Stromal cell of bone marrow (primary cell): Measurements from ENCODE around the gene FAM114A1.
"Not testable (repeated sequence)": the region's sequence is repeated elsewhere in the genome, so short reads cannot be mapped to it uniquely, and the experiment has no call there.

Experiments used
- DNase-seq: peaks from one replicate; pipeline ENCODE4 v3.0.0-alpha.2; 2012; ENCODE audit warnings: low read depth

FAM114A1 gene

DNA sequence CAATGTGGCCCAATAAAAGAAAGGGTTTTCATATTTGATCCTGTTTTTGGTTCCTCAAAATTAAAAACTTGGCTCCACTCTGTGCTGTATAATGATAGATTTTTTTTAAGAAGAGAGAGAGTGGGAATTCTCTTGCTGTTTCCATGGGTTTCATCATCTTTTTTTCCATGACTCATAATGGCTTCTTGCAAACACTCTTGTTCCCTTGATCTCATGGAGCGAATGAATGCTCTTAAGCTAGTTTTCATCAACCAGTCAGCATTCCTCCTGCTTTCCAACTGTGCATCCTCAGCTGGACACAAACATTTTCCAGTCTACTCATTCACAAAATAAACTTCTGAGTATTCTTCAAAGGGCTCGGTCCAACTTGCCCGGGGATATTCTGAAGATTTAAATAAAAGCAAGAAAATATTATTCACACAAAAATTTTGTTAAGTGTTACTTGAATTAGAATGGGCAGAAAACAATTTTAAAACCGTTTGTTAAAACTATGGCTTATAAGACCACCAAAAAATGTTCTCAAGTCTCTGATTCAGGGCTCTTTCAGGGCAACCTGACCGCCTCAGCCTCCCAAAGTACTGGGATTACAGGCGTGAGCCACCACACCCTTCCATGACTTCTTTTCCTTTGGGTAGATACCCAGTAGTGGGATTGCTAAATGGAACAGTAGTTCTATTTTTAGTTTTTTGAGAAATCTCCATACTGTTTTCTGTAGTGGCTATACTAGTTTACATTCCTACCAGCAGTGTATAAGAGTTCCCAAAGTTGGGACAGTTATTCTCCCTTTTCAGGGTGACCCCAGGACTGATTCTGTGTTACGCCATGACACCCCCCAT, 99.9 kb downstream of the FAM114A1 start:
- peak; percentile 98 for DNase-seq

DNA sequence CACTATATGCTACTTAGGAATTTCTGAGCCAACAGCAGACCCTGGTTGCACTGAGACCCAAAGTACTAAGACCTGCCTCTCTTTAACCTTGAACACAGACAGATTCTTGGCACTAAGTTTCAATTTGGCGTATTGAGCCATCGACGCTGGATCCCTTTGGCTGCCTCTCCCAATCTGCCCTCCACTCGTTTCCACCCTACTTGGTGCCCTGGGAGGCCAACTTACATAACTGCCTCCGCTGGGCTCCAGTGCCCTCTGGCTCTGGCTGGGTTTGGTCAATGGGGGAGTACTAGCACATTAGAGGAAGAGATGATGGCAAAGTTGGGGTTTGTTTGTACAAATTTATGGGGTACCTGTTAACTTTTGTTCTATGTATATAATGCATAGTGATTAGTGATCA, 101.1 kb downstream of the FAM114A1 start:
- no peak for DNase-seq

DNA sequence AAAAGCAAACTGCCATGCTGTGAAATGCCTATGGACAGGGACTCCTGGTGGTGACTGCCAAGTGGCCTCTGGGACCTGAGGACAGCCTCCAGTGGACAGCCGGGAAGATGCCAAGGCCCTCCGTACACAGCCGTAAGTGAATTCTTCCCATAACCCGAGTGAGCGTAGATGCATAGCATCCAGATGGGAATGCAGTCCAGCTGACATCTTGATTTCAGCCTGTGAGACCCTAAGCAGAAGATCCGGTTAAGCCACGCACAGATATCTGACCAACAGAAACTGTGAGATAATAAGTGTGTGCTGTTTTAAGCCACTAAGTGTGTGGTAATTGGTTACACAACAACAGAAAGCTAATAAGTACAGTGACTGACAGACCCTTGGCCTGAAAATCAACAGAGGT, 108.7 kb downstream of the FAM114A1 start:
- DNase-seq, result no peak

DNA sequence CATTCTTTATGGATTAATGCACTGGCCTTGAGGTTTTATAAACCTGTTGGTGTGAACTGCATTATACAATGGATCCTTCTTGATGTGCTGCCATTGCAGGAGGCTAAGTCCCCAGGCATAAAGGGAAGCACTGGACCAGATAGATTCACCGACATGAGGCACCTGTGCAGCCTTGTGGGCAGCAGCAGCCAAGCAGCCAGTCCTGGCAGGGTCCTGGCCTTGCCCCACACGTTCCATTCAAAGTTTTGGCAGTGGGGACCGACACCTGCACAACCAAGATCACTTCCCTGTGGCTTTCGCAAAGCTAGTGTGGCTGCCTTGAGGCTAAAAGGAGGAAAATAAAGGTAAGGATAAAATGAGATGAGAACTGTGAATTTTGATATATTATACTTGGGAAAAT, 111.5 kb downstream of the FAM114A1 start:
- no peak for DNase-seq

DNA sequence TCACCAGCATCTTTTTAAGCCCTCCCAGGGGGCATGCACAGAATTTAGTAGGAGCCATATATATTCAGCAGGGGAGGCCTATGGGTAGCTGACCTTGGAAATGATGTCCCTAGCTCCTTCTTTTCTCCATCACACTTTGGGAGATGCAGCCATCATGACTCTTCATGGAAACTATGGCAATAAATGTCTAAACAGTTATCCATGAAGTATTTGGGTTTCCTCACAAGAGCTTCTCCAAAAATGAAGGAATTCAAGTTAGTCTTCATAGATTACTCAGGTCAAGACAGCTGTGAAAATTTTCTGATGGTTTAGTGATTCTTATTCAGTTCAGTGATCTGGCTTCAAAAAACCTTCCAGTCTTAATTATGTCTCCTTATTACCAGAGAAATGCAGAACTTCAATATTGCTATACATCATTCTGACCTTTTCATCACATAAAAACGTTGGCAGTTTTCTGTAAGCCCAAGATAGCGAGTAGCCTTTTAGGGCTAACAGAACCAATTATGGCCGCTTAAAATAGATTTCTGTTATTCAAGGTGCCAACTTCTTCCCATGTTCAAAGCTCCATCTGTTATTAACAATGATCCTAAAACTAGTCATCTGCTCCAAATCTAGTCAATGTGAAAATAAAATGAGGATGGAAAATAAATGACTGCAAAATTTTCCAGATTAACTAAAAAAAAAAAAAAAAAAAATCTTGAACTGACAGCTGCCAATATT, 112.1 kb downstream of the FAM114A1 start:
- DNase-seq, result no peak

DNA sequence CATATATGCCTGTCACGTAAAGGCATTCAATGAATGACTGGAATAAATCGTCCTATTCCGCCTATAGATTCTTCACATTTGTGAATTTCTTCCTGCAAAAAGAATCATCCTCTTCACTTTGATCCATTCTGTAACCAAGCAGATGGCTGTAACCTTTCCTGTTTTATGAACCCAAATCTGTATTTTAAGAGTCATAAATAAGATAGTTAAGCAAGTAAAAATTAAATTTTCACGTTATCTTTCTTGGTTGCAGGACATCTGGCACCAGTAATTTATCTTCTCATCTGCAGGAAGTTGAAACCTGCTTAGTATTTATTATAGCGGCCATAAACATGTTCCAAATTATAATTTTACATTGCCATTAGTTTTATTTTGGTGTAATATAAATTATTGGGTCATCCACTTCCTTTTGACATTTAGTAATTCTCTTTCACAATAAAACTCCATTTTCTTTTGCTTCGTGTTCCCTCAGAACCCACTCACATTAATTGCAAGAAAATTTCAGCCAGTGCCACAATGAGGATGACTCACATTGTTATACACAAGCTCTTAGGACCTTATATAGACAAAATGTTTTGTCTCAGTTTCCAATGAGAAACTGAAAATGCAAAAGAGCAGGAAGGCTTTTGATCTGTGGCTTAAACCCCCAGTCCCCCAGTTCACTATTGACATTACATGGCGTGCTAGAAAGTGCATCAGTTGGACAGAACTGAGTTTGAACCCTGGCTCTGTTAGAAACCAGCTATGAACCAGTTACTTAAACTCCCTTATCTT, 113.5 kb downstream of the FAM114A1 start:
- peak; percentile 65 for DNase-seq

DNA sequence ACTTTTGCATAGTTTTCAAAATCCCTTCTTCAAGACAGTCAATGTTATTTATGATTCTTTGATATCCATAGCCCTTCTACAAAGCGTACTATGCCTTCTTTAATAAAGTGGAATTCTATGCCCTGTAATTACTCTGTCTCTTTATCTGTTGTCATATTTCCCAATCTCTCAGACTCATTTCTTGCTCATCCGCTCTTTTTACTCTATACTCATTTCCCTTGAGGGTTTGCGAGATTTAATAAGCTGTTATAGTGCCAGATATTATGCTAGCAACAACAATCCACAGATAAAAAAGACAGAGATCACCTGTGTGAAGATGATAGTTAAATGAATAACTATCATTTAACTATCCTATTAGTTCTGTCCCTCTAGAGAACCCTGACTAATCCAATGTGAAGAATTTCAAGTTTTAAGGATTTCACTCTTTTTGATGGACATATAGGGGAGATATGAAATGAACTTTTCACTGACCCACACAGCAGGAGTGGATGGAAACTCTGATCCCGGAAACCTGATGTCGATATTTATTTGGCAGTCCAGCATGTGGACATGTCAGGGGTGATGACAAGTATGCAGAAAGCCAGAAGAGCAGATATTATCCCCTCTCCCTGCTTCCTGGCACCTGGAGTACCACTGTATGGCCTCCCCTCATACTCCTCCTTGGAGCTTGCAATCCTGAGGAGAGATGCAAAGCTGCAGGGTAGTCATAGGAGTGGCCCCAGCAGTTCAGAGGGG, 114.9 kb downstream of the FAM114A1 start:
- no peak for DNase-seq

DNA sequence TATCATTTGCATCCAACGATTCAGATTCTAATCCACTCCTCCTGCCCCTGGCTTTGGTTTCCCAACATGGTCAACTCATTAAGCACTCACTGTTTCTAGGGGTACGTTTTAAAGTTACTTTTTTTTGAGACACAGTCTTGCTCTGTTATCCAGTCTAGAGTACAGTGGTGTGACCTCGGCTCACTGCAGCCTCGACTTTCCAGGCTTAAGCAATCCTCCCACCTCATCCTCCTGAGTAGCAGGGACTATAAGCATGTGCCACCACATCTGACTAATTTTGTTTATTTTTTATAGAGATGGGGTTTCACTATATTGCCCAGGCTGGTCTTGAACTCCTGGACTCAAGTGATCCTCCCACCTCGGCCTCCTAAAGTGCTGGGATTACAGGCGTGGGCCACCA, 115.7 kb downstream of the FAM114A1 start:
- DNase-seq, result no peak

DNA sequence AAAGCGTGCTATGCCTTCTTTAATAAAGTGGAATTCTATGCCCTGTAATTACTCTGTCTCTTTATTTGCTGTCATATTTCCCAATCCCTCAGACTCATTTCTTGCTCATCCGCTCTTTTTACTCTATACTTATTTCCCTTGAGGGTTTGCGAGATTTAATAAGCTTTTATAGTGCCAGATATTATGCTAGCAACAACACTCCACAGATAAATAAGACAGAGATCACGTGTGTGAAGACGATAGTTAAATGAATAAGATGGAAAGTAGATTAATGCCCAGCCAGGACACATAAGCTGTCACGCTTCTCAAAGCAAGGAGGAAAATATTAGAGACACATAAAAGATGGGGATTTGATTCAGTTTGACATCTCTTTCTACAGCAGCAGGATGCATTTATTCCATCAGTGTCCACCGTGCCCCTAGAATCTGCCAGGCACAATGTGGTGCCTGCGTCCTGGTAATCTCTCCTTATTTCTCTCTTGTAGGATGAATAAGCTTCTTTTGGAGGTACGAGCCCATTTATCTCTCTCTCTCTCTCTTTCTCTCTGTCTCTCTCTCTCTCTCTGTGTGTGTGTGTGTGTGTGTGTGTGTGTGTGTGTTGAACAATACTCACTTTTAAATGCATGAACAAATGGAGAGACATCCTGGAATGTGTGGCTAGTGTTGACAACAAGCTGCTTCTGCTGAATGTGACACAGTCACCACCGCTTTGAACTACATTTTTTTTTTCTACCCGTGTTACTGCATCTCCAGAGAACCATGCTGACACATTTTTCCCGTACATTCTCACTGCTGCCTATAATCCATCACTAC, 116.4 kb downstream of the FAM114A1 start:
- DNase-seq, result peak; percentile 64

DNA sequence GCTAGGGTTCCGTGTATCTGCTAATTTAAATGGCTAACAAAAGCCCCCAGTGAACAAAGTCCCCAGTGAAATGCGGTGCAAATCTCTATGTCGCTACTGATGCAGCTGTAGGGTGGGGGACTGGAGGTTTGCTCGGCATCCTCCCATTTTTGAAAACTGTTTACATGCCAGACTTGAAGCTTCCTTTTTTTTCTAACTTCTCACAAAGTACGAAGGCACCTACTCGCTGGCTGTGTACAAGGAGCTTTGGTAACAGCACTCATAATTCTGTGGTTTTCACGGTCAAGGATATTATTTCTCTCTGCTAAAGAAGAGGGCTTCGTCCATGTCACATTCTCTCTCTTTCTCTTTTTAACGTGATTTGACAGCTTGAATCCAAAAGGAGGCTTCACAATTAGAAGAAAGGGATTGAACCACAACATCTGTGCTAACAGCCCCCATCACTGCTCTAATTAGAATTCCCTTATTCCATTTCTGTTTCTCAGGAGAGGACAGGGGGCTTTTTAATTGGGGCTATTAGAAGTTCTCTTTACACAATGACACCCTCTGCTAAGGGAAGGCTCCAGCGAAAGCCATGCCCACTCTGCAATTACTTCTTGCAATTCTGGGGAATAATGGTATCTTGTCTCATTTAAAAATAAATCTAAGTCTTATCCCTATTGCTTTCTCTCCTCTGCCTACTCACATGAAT, 117.9 kb downstream of the FAM114A1 start:
- no peak for DNase-seq

DNA sequence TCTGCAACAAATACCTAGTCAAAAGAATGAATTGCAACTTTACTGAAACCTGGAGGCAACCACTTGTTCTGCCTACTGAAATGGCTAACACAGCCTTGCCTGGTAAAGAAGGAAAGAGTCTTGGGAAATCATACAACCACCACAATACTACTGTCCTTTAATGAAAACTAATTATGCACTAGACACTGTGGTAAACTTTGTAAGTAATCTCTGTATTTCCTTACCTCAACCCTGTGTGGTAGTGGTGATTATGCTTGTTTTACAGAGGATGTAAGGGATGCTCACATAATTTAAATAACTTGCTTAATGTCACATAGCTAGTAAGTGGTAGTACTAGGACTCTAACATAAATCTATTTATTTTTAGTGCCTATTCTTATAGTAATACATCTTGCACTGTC, 119.9 kb downstream of the FAM114A1 start:
- no peak for DNase-seq

DNA sequence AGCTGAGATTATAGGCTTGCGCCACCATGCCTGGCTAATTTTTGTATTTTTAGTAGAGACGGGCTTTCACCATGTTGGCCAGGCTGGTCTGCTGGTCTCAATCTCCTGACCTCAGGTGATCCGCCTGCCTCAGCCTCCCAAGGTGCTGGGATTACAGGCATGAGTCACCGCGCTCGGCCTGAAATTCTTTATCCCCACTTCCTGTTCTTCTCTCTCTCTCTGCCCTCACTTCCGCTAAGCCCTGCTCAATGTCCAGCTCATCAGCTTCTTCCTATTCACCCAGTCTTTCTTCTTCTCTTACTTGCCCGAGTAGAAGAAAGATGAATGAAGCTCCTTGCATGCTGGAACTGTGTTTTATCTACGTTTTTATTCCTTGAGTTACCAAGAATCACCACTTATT, 120.7 kb downstream of the FAM114A1 start:
- DNase-seq, result not testable (repeated sequence)

DNA sequence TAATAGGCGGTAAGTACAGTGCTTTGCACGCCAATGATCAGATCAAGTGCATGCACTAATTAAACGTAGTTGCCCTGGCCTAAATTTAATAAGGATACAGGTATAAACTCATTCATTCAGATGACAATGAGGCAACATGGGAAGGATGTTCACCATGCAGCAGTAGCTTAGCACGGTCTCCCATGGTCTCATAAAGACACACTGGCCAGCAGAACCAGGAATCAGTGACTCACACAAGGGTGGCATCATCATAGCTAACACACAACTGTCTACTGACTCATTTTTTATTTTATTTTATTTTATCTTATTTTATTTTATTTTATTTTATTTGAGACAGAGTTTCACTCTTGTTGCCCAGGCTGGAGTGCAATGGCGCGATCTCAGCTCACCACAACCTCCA, 121.9 kb downstream of the FAM114A1 start:
- no peak for DNase-seq

DNA sequence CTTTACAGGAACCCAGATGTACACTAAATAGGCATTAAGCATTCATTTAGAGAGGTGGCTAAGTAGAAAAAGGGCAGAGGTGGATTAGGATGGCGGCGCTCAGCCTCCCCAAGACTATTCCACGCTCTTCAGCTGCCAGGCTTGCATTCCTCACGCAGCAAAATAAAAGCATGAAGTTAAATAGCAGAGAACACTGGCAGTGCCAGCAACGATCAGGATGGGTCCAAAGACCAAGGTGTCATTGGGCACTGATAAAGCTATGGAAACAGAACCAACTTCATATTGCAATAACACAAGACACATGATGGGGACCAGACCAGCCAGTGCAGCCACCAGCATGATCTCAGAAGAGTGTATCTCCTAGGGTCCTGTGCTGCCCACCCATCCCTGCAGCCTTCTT, 122.6 kb downstream of the FAM114A1 start:
- DNase-seq, result no peak

DNA sequence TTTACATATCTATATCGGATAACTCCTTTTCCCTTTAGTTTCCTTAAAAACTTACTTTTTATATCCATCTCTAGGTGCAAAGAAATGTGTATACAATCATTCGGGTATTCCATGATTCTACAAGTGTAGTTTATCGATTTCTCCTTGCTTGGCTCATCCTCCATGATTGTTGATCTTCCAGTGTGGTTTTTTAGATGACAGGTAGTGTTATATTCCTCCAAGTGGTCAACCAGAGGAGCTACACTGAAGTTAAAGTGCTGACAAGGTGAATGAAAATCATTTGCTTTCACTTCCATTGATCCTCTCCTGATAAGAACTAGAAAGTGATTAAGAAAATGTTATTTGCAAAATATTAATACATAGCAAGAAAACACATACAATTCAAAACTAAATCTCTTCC, 126.1 kb downstream of the FAM114A1 start:
- DNase-seq, result no peak

DNA sequence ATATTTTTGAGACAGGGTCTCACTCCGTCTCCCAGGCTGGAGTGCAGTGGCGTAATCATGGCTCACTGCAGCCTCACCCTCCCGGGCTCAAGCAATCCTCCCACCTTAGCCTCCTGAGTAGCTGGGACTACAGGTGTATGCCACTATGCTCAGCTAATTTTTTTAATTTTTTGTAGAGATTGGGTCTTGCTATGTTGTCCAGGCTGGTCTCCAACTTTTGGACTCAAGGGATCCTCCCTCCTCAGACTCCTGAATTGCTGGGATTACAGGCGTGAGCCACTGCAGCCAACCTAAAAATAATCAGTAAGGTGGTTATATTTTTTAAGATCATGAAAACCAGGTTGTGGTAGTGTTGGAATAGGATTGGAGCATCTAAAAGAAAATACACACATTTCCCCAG, 126.5 kb downstream of the FAM114A1 start:
- DNase-seq, result no peak
